GM12872 (cell line): ENCODE data around the gene ZNF175.

Experiments used
- CTCF ChIP-seq: IDR thresholded peaks from 3 replicates; pipeline ENCODE4 v1.5.1; 2011; ENCODE audit warnings: low read depth, mild to moderate bottlenecking, low read length, moderate library complexity; ENCODE audit not compliant: insufficient read depth

ZNF175 gene

DNA sequence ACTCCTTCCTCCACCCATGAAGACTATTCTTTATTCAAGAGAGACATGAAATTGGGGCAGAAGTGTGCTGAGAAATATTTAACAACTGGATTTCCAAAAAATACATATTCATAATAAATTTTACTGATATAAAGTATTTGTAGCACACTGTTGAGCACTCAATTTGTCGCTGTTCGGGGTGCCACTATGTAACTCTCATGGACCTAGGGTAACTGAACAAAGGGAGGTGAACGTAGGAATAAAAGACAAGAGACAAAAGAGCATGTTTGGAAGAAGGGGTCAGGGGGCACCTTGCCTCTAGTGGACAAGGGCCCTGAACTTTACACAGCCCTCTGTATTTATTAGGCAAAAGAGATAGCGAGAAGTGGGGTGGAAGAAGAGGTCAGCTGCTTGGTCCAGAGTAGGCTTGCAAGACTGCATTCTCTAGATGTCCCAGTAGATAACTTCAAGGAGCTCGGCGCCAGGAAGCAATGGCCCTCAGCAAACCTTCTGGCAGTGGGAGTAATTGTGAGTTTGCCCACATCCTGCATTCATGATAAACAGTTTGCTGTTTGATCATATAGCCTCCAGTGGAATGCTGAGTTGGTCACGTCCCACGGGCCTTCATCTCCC, 4.5 kb upstream of the ZNF175 start:
- TF ChIP-seq CTCF = no peak

DNA sequence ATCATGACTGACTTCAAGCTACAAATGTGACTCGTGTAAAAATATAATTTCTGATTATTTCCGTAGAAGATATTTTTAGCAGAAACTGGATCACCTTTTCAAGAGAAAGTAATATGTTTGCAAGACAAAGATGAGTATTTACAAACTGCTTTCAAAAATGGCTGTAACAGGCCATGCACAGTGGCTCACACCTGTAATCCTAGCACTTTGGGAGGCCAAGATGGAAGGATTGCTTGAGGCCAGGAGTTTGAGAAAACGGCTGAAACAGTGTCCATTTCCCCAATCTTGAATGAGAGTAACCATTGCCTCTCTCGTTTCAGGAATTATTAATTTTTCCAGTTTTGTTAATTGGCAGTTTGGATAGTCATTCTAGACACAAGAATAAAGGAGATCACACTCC, 3.5 kb upstream of the ZNF175 start:
- no peak for TF ChIP-seq CTCF

DNA sequence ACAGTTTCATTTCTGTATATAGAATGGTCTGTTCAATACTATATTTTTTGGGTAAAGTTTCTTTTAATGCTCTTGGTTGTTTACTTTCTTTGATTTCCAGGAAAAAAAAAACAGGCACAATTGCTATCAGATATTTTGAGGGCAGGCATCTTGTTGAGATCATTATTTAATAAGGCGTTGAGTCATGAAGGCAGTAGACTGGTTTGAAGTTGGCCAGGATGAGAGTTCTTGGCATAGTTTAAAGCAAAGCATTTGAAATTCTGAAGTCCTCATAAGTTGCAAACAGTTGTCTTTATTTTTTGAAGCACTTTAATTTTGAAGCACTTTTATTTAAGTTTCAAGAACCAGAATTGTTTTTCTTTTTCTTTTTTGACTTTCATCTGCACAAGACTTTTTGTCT, 2.6 kb upstream of the ZNF175 start:
- no peak for TF ChIP-seq CTCF

DNA sequence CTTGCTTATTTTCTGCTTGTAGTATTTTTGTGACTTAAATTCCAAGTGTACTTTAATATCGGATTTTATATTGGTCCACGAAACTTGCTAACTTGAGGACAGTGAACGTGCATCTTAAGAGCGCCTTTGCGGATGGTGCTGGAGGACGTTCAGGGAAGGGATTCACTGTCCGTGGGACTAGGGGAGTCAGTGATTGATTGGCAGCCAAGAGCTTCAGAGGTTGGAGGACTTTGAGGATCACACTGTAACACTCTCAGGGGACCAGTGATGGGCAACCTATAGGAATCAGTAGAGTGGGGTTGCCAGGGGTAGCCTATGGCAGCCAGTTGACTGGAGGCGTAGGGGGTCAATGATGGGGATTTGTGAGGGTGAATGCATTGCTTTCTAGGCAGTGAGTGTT, 516 bp downstream of the ZNF175 start:
- no peak for TF ChIP-seq CTCF

GRCh38 chr19:51572410-51572809, 1.3 kb downstream of the ZNF175 start:
- TF ChIP-seq CTCF = no peak

DNA sequence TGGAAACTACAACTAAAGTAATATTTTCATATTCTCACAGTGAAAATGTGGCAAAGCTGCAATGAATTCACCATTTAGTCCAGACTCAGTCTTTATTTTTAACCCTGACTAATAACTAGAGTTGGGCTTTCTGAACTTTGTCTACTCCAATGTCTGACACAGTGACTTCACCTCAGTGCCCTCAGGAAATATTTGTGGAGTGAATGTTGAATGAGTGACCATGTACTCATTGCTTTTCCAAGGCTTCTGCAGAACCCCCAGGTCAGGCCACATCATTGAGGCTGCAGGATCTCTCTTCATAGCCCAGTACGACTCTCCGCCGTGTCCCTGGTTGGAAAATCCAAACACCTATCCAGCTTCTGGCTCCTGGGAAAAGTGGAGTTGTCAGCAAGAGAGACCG, 1.8 kb downstream of the ZNF175 start:
- no peak for TF ChIP-seq CTCF

- TF ChIP-seq CTCF = no peak
These were observed 2.2 kb downstream of the ZNF175 start for GRCh38 chr19:51573331-51573730.
